Ishikawa (cell line): Measurements from ENCODE around the gene TULP3.

ENCODE experiments used
- EP300 ChIP-seq: IDR thresholded peaks from 2 replicates; pipeline ENCODE4 v1.6.1; 2012; ENCODE audit warnings: borderline replicate concordance
- RAD21 ChIP-seq: IDR thresholded peaks from 2 replicates; pipeline ENCODE4 v1.6.1; 2012; ENCODE audit warnings: low read depth
- TAF1 ChIP-seq: IDR thresholded peaks from 2 replicates; pipeline ENCODE4 v1.6.1; 2012; ENCODE audit warnings: low read depth, mild to moderate bottlenecking
- TCF12 ChIP-seq: IDR thresholded peaks from 2 replicates; pipeline ENCODE4 v1.6.1; 2012; ENCODE audit warnings: low read depth
- TF ChIP-seq, protein P1 (sequence below): IDR thresholded peaks from 2 replicates; pipeline ENCODE4 v1.6.1; 2012; ENCODE audit warnings: low read depth, mild to moderate bottlenecking
- TF ChIP-seq, protein P2 (sequence below): IDR thresholded peaks from 2 replicates; pipeline ENCODE4 v1.6.1; 2012

DNA sequence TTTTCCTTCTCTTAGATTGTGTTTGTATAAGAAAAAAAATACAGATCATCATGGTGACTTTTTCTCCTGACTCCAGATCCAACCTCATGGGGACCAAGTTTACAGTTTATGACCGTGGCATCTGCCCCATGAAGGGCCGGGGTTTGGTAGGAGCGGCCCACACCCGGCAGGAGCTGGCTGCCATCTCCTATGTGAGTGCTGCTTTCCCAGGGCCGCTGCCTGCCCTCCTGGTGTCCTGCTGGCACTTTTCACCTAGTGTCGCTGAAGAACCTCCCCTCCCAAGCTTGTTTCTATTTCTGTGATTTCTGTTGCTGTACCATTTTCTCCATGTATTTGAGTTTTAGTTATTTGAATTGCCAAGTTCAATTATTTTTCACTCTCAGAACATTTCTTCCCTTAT is 43.7 kb downstream of the TULP3 start:
- TF ChIP-seq, protein P1, sequence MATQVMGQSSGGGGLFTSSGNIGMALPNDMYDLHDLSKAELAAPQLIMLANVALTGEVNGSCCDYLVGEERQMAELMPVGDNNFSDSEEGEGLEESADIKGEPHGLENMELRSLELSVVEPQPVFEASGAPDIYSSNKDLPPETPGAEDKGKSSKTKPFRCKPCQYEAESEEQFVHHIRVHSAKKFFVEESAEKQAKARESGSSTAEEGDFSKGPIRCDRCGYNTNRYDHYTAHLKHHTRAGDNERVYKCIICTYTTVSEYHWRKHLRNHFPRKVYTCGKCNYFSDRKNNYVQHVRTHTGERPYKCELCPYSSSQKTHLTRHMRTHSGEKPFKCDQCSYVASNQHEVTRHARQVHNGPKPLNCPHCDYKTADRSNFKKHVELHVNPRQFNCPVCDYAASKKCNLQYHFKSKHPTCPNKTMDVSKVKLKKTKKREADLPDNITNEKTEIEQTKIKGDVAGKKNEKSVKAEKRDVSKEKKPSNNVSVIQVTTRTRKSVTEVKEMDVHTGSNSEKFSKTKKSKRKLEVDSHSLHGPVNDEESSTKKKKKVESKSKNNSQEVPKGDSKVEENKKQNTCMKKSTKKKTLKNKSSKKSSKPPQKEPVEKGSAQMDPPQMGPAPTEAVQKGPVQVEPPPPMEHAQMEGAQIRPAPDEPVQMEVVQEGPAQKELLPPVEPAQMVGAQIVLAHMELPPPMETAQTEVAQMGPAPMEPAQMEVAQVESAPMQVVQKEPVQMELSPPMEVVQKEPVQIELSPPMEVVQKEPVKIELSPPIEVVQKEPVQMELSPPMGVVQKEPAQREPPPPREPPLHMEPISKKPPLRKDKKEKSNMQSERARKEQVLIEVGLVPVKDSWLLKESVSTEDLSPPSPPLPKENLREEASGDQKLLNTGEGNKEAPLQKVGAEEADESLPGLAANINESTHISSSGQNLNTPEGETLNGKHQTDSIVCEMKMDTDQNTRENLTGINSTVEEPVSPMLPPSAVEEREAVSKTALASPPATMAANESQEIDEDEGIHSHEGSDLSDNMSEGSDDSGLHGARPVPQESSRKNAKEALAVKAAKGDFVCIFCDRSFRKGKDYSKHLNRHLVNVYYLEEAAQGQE, result no peak
- TF ChIP-seq EP300 (no peak), TCF12 (no peak), TAF1 (no peak), RAD21 (no peak)
- TF ChIP-seq, protein P2, sequence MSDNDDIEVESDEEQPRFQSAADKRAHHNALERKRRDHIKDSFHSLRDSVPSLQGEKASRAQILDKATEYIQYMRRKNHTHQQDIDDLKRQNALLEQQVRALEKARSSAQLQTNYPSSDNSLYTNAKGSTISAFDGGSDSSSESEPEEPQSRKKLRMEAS, result no peak
